ENCODE data around the gene BICC1.

- TF ChIP-seq EZH2 (IDR thresholded peaks at IDR 0.05; ENCODE audit: low read length, missing control alignments) (no peak), CTCF (conservative IDR thresholded peaks at IDR 0.05 in 1 of 2, IDR thresholded peaks at IDR 0.05 in 1 of 2; ENCODE audit: low read depth in 1 of 2, low read length in 2 of 2) (no peak)
Measured at GRCh38 chr10:58830697-58831096, 318.0 kb downstream of the BICC1 start.
